HG03378 (cell line): ENCODE measurements around the gene ZP2.
"Not testable (repeated sequence)": the region's sequence is repeated elsewhere in the genome, so short reads cannot be mapped to it uniquely, and the experiment has no call there.

Experiments
- ATAC-seq: cut with Tn5 transposase; IDR thresholded peaks from one replicate; pipeline ENCODE4 v1.9.1; 2021; ENCODE audit warnings: mild to moderate bottlenecking, moderate library complexity; ENCODE audit not compliant: unreplicated experiment

The ZP2 gene

GRCh38 chr16:21152160-21153030 lies 59.0 kb downstream of the ZP2 start:
- not testable (repeated sequence) for ATAC-seq

DNA sequence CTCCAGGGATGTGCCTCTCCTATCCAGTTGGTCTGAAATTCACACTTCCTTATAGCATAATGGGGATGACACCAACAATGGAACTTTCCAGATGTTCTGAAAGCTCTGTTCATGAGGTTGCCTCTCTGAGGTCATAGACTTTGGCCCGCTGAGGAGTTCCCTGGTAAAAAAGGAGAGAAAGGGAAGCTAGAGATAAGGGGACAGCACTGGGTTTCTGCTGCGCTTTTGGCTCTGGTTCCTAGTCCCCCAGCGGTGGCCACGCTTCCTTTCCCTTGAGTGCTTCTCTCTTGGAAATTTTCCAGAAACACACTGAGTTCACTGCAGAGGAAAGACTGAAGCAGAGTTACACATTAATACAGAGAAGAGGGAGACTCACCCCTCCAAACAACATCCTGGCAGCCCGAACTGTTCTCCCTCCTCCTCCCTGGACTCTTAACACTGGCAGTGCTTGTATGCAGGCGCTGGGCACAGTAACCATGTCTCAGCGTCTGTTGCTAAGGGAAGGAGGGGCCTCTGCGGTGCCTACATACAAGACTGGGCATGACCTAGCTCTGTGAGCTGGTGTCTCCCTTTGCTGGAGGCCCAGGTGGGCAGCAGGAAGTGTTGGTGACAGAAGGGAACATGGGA lies 60.9 kb downstream of the ZP2 start, which contains the start of gene DNAH3:
Gene DNAH3 (minus strand): TSS at position 472 of the 627 bp plus-strand sequence. CDS start 527 bp downstream, outside the sequence.
- ATAC-seq: no peak
